GM18858 (cell line): ENCODE measurements around the gene UBTF.

Experiments
- ATAC-seq: cut with Tn5 transposase; IDR thresholded peaks from one replicate; pipeline ENCODE4 v1.9.1; 2021; ENCODE audit not compliant: unreplicated experiment

Gene UBTF, protein sequence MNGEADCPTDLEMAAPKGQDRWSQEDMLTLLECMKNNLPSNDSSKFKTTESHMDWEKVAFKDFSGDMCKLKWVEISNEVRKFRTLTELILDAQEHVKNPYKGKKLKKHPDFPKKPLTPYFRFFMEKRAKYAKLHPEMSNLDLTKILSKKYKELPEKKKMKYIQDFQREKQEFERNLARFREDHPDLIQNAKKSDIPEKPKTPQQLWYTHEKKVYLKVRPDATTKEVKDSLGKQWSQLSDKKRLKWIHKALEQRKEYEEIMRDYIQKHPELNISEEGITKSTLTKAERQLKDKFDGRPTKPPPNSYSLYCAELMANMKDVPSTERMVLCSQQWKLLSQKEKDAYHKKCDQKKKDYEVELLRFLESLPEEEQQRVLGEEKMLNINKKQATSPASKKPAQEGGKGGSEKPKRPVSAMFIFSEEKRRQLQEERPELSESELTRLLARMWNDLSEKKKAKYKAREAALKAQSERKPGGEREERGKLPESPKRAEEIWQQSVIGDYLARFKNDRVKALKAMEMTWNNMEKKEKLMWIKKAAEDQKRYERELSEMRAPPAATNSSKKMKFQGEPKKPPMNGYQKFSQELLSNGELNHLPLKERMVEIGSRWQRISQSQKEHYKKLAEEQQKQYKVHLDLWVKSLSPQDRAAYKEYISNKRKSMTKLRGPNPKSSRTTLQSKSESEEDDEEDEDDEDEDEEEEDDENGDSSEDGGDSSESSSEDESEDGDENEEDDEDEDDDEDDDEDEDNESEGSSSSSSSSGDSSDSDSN

GRCh38 chr17:44219616-44220212 is at the start of gene UBTF:
Gene UBTF (minus strand): TSS chr17:44219675. CDS start chr17:44218229, 1,446 bp downstream.
- no peak for ATAC-seq

DNA sequence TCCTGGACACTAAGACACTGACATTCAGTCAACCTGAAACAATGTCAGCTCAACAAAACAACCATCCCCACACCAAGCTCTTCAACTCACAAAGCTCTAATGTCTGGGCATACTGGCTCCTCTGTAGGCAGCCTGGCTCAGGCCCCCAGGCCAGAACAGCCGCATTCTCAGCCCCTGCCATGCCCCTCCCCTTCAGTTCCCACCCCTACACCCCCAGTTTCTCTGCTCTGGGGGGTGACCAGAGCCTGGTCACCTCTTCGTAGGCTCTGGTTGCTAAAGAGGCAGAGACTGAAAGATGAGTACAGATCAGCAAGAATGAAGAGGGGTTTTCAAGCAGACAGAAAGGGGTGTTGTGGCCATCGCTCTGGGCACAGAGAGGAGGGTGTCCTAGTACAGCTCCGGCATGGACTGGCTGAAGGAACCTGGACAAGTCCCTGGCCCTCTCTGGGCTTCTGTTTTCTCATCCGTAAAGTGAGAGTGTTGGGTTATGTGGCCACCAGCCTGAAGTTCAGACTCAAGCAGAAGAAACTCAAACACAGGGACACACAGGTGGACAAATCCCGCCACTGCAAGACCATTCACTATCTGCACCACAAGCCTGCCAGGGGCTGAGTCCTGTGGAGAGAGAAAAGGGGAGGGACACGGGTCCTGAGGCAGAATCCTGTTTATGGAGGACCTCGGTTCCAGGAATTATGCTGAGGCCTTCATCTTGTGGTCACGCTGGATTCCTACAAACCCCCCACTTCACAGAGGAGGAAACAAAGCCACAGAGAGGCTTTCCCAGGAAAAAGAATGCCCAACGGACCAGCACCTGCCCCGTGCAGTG is 49.4 kb upstream of the UBTF start:
- ATAC-seq, result no peak

GRCh38 chr17:44267818-44268490 is 48.5 kb upstream of the UBTF start, which contains the start of gene SLC4A1:
Gene SLC4A1 (minus strand): TSS chr17:44268135. CDS start chr17:44262866, 5,269 bp downstream.
- no peak for ATAC-seq

- ATAC-seq, result no peak
These were observed 47.6 kb upstream of the UBTF start for GRCh38 chr17:44267165-44267455.

DNA sequence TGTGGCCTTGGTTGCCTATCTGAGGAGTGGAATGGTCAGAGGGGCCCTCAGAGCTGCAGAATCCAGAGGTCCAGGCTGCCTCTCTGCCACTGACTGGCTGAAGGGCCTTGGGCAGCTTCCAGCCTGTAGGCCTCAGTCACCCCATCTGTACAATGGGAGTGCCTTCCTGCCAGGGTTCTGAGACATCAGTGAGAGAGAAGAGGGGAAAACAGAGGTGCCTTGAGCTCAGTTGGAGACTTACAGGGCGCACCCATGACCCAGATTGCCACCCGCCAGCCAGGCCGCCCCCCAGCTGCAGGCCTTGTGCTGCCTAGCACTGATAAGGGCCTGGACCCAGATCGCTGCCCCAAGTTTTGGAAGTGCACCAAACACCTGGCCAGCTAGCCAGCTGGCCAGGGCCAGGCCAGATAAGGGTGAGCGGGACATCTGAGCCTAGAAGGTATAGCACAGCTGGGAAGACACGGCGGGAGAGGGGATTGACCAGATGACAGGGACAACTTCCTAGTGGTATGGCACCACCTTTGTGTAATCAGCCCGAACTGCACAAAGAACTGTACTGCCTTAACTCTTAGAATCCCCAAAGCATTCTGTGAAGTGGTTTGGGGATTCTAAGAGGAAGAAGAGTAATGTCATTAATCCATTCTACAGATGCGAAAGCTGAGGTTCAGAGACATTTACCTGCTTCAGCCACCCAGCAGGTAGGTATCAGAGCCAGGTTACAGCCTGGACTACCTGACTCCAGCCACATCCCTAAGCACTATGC is 47.1 kb upstream of the UBTF start:
- no peak for ATAC-seq

- no peak for ATAC-seq
These were observed 43.9 kb upstream of the UBTF start for GRCh38 chr17:44263345-44263902.

DNA sequence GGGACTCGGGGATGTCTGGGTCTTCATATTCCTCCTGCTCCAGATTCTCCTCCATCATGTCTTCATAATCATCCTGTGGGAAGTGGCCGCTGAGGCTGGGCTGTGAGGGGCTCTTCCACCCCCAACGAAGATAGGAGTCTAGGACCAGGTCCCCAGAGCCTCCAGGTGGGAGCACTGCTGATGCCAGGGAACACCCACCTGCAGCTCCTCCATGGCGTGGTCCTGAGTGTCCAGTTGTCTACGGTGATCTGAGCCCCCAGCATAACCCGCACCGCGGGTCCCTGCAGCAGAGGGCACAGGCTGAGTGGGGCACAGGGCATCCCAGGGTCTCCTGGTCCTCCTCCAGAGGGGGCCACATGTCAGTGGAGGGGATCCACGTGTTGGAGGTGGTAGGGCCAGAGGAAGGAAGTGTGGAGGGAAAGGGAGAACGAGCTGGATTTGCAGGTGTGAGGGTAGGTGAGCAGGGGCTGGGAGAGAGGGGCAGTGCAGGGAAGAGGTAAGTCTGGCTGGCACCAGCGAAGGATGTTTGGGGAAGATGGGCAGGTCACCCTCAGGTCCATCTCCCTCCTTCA is 43.3 kb upstream of the UBTF start:
- no peak for ATAC-seq

DNA sequence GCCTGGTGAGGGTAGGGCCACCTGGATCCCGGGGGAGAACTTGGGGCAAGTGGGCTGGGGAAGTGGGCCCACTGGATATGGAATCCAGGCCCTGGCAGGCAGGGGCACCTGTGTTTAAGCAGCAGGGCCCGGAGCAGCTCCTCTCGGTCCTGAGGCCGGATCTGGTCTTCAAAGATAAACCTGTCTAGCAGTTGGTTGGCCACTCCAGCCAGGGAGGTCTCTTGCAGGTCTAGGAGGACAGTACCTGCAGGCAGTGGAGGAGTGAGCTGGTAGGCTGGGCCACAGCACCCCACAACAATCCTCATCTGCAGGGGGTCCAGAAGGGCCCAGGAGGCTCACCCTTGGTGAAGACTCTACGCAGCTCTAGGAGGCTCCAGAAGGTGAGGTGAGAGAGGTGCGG is 40.8 kb upstream of the UBTF start:
- no peak for ATAC-seq

DNA sequence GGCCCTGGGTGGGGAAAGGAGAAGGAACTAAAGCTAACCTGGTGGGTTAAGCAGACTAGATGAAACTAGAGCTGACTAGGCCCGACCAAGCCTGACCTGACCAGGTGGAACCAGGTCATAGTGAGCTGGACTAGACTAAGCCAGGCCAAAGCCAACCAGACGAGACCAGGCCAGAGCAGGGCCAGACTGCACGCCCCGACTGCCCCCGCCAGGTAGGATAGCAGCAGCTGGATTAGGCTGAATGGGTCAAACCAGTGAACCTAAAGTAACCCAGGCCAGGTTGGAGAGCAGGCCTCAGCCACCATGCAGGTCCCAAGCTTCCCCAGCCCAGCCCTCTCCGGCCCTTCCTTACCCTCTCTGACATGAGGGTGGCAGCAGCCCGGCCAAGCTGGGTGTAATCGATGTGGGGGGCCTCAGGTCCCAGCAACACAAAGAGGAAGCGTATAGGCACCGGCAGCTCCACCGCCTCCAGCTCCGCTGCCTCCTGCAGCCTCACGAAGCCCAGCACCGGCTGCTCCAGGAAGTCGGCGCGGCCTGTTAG is 39.4 kb upstream of the UBTF start:
- ATAC-seq, result no peak

GRCh38 chr17:44257815-44258760 is 38.6 kb upstream of the UBTF start:
- ATAC-seq, result no peak

DNA sequence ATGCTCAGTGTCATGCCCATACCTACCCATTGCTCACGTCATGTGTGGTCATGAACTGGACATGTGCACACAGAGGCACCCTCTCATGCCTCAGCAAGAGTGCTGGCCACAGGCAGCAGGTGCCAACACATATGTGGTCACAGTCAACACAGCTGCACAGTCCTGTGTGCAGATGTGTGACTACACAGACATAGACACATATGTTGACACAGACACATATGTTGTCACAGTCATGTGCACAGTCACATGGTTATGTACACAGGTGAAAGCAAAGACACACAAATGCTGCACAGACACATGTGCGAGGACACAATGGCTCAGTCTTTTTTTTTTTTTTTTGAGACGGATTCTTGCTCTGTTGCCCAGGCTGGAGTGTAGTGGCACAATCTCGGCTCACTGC is 37.2 kb upstream of the UBTF start:
- no peak for ATAC-seq

GRCh38 chr17:44255915-44256314 is 36.4 kb upstream of the UBTF start:
- no peak for ATAC-seq

DNA sequence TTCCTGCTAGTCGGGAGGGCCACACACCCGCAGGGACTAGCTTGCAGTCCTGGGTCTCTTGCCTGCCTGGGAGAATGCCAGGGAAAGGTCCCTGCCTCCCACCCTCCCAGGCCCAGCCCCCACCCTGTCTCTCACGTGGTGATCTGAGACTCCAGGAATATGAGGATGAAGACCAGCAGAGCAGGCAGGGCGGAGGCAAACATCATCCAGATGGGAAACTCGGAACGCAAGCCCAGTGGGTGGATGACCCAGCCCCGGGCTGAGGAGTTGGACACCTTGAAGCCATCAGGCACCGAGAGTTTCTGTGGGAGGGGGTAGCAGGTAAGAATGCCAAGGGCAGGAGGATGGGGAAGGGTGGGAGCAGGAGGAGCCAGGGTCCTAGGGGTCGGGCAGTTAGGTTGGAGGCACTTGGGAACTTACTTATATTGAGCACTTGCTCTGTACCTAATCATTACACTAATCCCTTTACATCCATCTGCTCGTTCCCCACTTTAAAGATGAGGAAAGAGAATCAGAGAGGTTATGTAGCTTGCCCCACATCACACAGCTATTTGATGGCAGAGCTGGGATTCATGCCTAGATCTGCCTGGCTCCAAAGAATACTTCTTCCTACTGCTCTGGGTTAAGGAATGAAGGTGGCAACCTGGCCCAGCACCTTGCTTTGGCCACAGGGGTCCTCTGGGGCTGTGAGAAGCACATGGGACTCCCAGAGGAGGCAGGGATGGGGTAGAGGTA is 35.1 kb upstream of the UBTF start:
- ATAC-seq, result no peak

DNA sequence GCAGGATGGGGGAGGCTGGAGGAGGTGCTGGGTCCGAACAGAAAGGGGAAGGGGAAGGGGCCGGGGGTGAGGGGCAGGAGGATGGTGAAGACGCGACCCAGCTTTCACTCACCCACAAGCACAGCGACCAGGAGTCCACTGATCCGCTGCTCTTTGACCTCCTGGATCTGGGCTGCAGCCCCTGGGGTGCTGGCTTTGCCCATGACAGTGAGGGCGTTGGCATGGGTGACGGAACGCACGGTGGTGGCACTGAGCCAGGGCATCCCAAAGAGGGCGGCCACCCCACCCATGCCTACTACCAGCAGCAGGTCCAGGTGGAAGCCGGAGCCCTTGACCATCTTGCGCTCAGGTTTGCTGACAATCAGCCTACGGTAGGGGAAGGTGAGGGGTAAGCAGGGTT is 33.5 kb upstream of the UBTF start:
- no peak for ATAC-seq

DNA sequence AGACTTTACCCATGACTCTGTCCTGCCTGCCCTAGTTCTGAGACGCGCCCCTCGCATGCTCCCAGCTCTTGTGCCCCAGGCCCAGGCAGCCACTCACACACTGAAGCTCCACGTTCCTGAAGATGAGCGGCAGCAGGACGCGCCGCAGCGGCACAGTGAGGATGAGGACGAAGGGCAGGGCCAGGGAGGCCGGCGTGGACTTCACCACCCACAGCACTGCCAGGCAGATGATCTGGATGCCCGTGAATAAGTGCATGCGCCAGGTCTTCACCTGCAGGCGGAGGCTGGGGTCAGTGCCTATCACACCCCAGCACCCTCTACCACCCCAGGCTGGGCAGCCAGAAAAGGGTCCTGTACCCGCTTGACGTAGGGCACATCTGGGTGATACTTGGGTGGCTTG is 31.6 kb upstream of the UBTF start:
- ATAC-seq, result no peak

- no peak for ATAC-seq
These were observed 30.2 kb upstream of the UBTF start for GRCh38 chr17:44249501-44250246.
